ENCODE data around the gene ANKRD29. TPM values are rescaled to one million over a fixed set of nuclear protein-coding genes. Genes with fewer than 3 reads are reported as not detected.

Gene ANKRD29
- polyA plus RNA-seq, 1 of the 3 experiments (the other 2 are of a cell fraction), result 8.2 TPM

DNA sequence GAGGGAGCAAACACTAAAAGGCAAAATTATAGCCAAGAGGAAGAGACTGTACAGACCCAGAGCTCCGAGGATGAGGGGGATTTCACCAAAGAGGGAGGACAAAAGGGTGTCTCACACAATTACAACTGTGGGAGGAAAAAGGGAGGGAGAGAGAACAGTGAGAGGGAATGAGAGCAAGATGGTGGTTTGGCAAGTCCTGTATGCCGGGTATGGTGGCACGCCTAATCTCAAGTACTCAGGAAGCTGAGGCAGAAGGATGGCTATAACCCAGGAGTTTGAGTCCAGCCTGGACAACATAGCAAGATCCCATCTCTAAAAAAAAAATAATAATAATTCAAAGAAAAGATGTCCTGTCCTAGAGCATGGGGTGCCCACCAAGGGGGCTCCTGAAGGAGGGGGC, 110.7 kb downstream of the ANKRD29 start (continued):
- TF ChIP-seq, protein P1, sequence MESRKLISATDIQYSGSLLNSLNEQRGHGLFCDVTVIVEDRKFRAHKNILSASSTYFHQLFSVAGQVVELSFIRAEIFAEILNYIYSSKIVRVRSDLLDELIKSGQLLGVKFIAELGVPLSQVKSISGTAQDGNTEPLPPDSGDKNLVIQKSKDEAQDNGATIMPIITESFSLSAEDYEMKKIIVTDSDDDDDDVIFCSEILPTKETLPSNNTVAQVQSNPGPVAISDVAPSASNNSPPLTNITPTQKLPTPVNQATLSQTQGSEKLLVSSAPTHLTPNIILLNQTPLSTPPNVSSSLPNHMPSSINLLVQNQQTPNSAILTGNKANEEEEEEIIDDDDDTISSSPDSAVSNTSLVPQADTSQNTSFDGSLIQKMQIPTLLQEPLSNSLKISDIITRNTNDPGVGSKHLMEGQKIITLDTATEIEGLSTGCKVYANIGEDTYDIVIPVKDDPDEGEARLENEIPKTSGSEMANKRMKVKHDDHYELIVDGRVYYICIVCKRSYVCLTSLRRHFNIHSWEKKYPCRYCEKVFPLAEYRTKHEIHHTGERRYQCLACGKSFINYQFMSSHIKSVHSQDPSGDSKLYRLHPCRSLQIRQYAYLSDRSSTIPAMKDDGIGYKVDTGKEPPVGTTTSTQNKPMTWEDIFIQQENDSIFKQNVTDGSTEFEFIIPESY (IDR thresholded peaks at IDR 0.05; ENCODE audit: borderline replicate concordance, low read depth), result no peak
- no peak for TF ChIP-seq NFIC (IDR thresholded peaks at IDR 0.05; ENCODE audit: borderline replicate concordance)
- TF ChIP-seq GATA2 (CRISPR knock-in tag; IDR thresholded peaks at IDR 0.05), result no peak
- no peak for TF ChIP-seq CHD2 (IDR thresholded peaks at IDR 0.05; ENCODE audit: low read length, partially characterized antibody)
- TF ChIP-seq MEF2A (IDR thresholded peaks at IDR 0.05; ENCODE audit: borderline replicate concordance, low read depth), result no peak
- no peak for TF ChIP-seq GABPA (IDR thresholded peaks at IDR 0.05; ENCODE audit: low read depth)

DNA sequence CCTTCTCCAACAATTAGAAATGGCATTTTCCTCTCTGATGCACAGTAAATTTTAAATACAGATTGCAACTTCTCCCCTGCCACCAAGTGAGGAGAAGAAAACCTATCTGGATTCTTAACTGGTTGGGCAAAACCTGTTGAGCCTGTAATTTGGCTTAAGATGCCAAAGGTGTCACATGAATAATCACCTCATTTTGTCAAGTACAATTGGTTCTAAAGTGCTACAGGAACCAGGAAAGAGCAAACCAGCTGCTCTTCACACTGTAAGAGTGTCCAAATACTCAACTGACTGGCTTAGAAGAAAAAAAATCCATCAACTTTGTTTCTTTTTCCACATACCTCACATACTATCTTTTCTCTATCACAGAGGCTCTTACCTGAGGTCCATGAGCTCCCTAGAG, 111.8 kb downstream of the ANKRD29 start:
- H3K4me3 ChIP-seq (ENCODE audit: low read depth in 2 of 2, low read length in 1 of 2), result no peak overlapping the region
- H3K9me2 ChIP-seq, result no peaks in the 10 kb centered on the region
- H3K4me1 ChIP-seq (ENCODE audit: control insufficient read depth in 1 of 2, insufficient read depth in 2 of 2, low read depth in 1 of 2, low read length in 1 of 2), result no peaks in the 10 kb centered on the region
- H3F3A ChIP-seq (replicated peaks; ENCODE audit: insufficient read depth), result no peaks in the 10 kb centered on the region
- ChIA-PET CTCF (interaction anchor here (1.0 to 1.6 kb wide), 2 partner anchors 35 to 37 kb away, joined by 3 to 4 read pairs; no protein-coding TSS in a partner anchor), POLR2A (no interaction called here)
- no peaks in the 10 kb centered on the region for H3K9me3 ChIP-seq
- no peak for TF ChIP-seq ELF1 (IDR thresholded peaks at IDR 0.05)
- TF ChIP-seq, protein P2, sequence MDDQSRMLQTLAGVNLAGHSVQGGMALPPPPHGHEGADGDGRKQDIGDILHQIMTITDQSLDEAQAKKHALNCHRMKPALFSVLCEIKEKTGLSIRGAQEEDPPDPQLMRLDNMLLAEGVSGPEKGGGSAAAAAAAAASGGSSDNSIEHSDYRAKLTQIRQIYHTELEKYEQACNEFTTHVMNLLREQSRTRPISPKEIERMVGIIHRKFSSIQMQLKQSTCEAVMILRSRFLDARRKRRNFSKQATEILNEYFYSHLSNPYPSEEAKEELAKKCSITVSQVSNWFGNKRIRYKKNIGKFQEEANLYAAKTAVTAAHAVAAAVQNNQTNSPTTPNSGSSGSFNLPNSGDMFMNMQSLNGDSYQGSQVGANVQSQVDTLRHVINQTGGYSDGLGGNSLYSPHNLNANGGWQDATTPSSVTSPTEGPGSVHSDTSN (IDR thresholded peaks at IDR 0.05), result no peak
- TF ChIP-seq SIN3A (IDR thresholded peaks at IDR 0.05; ENCODE audit: borderline replicate concordance, low read depth, low read length), result no peak
- TF ChIP-seq RFX5 (IDR thresholded peaks at IDR 0.05; ENCODE audit: low read length), result no peak
- no peak for TF ChIP-seq FOXM1 (IDR thresholded peaks at IDR 0.05; ENCODE audit: low read depth)
- TF ChIP-seq, protein P3, sequence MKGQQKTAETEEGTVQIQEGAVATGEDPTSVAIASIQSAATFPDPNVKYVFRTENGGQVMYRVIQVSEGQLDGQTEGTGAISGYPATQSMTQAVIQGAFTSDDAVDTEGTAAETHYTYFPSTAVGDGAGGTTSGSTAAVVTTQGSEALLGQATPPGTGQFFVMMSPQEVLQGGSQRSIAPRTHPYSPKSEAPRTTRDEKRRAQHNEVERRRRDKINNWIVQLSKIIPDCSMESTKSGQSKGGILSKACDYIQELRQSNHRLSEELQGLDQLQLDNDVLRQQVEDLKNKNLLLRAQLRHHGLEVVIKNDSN (IDR thresholded peaks at IDR 0.05; ENCODE audit: borderline replicate concordance, low read depth), result no peak
- TF ChIP-seq RCOR1 (IDR thresholded peaks at IDR 0.05; ENCODE audit: low read length), result no peak
- TF ChIP-seq, protein P4, sequence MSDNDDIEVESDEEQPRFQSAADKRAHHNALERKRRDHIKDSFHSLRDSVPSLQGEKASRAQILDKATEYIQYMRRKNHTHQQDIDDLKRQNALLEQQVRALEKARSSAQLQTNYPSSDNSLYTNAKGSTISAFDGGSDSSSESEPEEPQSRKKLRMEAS (IDR thresholded peaks at IDR 0.05; ENCODE audit: low read depth), result no peak
- TF ChIP-seq POLR2AphosphoS5 (IDR thresholded peaks at IDR 0.05; ENCODE audit: low read depth, low read length), result no peak
- no peak for TF ChIP-seq MXI1 (IDR thresholded peaks at IDR 0.05; ENCODE audit: low read depth, low read length)
- TF ChIP-seq YY1 (IDR thresholded peaks at IDR 0.05; ENCODE audit: low read depth), result no peak
- no peak for TF ChIP-seq FOXJ3 (CRISPR knock-in tag; IDR thresholded peaks at IDR 0.05)
- TF ChIP-seq, protein P5, sequence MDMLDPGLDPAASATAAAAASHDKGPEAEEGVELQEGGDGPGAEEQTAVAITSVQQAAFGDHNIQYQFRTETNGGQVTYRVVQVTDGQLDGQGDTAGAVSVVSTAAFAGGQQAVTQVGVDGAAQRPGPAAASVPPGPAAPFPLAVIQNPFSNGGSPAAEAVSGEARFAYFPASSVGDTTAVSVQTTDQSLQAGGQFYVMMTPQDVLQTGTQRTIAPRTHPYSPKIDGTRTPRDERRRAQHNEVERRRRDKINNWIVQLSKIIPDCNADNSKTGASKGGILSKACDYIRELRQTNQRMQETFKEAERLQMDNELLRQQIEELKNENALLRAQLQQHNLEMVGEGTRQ (IDR thresholded peaks at IDR 0.05; ENCODE audit: borderline replicate concordance, low read depth, low read length), result no peak
- TF ChIP-seq, protein P6, sequence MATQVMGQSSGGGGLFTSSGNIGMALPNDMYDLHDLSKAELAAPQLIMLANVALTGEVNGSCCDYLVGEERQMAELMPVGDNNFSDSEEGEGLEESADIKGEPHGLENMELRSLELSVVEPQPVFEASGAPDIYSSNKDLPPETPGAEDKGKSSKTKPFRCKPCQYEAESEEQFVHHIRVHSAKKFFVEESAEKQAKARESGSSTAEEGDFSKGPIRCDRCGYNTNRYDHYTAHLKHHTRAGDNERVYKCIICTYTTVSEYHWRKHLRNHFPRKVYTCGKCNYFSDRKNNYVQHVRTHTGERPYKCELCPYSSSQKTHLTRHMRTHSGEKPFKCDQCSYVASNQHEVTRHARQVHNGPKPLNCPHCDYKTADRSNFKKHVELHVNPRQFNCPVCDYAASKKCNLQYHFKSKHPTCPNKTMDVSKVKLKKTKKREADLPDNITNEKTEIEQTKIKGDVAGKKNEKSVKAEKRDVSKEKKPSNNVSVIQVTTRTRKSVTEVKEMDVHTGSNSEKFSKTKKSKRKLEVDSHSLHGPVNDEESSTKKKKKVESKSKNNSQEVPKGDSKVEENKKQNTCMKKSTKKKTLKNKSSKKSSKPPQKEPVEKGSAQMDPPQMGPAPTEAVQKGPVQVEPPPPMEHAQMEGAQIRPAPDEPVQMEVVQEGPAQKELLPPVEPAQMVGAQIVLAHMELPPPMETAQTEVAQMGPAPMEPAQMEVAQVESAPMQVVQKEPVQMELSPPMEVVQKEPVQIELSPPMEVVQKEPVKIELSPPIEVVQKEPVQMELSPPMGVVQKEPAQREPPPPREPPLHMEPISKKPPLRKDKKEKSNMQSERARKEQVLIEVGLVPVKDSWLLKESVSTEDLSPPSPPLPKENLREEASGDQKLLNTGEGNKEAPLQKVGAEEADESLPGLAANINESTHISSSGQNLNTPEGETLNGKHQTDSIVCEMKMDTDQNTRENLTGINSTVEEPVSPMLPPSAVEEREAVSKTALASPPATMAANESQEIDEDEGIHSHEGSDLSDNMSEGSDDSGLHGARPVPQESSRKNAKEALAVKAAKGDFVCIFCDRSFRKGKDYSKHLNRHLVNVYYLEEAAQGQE (IDR thresholded peaks at IDR 0.05; ENCODE audit: low read depth, low read length), result no peak
- no peak for TF ChIP-seq SMC3 (IDR thresholded peaks at IDR 0.05; ENCODE audit: low read depth, low read length)
- TF ChIP-seq TAF1 (IDR thresholded peaks at IDR 0.05; ENCODE audit: borderline replicate concordance, low read depth, low read length), result no peak
- no peaks in the 10 kb centered on the region for H4K20me1 ChIP-seq (ENCODE audit: insufficient read depth)
- no peak overlapping the region for H3K4me2 ChIP-seq
- DNase-seq, result no peak
- no peaks in the 10 kb centered on the region for H3K79me2 ChIP-seq (ENCODE audit: insufficient read depth)
- H3K9ac ChIP-seq, result no peak overlapping the region
- no peak overlapping the region for H3K27ac ChIP-seq (ENCODE audit: low read depth in 2 of 2, low read length in 1 of 2)
- no peaks in the 10 kb centered on the region for H3K27me3 ChIP-seq (ENCODE audit: insufficient read depth)
- no peak overlapping the region for H2AFZ ChIP-seq (ENCODE audit: low read depth)
- peaks cover 35 to 38% of the 10 kb centered on the region in 2 experiments for H3K36me3 ChIP-seq (replicated peaks in 1 of 2; ENCODE audit: control insufficient read depth in 1 of 2, insufficient read depth in 2 of 2, low read length in 1 of 2)

All from SK-N-SH (cell line).